Measurements from ENCODE around the gene ZNF181. TPM values are rescaled to one million over a fixed set of nuclear protein-coding genes. Genes with fewer than 3 reads are reported as not detected.

Gene ZNF181
- total and polyA plus RNA-seq, 9 donors = 15.0 to 39.2 (median 23.3) TPM

DNA sequence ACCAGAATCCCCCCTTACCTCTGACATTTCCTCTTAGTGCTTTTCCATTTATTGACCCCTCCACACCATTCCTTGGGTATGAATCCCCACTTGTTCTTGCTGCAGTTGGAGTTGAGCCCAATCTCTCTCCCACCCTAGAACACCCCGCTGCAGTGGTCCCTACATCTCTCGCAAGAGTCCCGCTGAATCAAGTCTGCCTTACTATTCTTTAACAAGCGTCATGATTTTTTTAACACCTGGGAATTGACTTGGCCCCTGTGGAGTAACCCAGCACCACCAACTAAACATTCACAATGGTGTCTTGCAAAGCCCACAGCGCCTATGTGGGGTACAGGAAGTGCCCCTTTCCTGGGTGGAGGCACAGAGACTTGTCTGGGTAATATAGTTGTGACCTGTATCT, 52.2 kb downstream of the ZNF181 start:
- no peaks in the 10 kb centered on the region for H3K4me1 ChIP-seq (ENCODE audit: insufficient read depth)
- TF ChIP-seq, protein P1, sequence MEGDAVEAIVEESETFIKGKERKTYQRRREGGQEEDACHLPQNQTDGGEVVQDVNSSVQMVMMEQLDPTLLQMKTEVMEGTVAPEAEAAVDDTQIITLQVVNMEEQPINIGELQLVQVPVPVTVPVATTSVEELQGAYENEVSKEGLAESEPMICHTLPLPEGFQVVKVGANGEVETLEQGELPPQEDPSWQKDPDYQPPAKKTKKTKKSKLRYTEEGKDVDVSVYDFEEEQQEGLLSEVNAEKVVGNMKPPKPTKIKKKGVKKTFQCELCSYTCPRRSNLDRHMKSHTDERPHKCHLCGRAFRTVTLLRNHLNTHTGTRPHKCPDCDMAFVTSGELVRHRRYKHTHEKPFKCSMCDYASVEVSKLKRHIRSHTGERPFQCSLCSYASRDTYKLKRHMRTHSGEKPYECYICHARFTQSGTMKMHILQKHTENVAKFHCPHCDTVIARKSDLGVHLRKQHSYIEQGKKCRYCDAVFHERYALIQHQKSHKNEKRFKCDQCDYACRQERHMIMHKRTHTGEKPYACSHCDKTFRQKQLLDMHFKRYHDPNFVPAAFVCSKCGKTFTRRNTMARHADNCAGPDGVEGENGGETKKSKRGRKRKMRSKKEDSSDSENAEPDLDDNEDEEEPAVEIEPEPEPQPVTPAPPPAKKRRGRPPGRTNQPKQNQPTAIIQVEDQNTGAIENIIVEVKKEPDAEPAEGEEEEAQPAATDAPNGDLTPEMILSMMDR (IDR thresholded peaks at IDR 0.05) = no peak
- TF ChIP-seq POLR2A (IDR thresholded peaks at IDR 0.05) (no peak), EP300 (IDR thresholded peaks at IDR 0.05) (no peak)
- no peaks in the 10 kb centered on the region for H3K27me3 ChIP-seq
- H3K27ac ChIP-seq = no peak overlapping the region
- intact Hi-C loops (cut with DNase I) = no loop called here
- no peak for DNase-seq
- WGBS, 3 donors = 68 to 84% (median 78%) methylated on average over 5 of the region's 5 CpGs
- no peak overlapping the region for H3K4me3 ChIP-seq
- H3K36me3 ChIP-seq = no peaks in the 10 kb centered on the region
- H3K9me3 ChIP-seq = no peaks in the 10 kb centered on the region

DNA sequence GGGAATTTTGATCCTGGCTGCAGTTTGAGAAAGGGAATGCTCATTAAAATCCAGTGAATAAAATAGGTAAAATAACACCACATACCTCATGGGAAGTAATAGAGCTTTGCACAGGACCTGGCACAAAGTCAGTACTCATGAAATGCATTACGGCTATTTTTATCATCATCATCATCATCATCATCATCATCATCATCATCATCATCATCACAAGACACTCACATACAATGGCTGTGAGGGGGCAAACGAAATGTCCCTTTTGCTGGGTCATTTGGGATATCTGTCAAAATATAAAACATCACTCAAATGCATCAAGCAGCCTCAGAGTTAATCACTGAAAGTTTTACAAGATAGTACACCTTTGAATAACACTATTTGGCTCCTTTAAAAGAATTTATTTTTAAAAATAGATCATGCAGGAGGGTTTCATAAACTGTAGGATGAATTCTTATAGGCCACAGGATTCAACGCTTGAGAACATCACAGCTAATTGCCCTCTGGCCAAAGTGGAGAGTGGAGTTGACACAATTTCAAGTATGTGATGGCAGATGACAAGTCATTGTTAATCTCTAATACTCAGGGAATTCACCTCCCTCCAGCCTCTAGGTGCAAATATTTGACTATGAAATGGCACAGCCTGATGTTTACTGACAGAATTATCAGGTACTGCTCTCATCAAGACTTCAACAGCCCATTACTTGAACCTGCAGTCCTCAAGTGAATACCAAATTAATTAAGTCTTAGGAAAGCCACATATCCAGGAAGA, 53.2 kb downstream of the ZNF181 start:
- no peak overlapping the region for H3K4me3 ChIP-seq
- no peaks in the 10 kb centered on the region for H3K9me3 ChIP-seq
- WGBS, 3 donors = 67 to 72% (median 71%) methylated on average over 3 of the region's 3 CpGs
- no peaks in the 10 kb centered on the region for H3K4me1 ChIP-seq (ENCODE audit: insufficient read depth)
- TF ChIP-seq, protein P1 (IDR thresholded peaks at IDR 0.05) = no peak
- no peak for TF ChIP-seq POLR2A (IDR thresholded peaks at IDR 0.05)
- TF ChIP-seq EP300 (IDR thresholded peaks at IDR 0.05) = no peak
- DNase-seq = no peak
- intact Hi-C loops (cut with DNase I) = no loop called here
- H3K27me3 ChIP-seq = no peaks in the 10 kb centered on the region
- no peaks in the 10 kb centered on the region for H3K36me3 ChIP-seq
- H3K27ac ChIP-seq = no peak overlapping the region

DNA sequence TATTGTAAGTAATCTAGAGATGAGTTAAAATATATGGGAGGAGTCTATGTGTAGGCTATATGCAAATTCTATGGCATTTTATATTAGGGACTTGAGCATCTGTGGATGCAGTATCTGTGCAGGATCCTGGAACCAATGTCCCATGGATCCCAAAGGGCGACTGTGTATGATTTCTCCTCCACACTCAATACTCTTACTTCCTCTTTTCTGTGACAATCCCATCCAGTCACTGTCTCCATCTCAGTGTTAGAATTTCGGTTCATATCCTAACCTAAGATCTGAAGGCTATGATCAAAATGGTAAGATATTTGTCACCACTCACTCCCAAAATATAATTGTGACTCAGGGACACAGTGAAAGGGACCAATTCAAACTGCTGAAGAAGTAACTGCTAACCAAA, 54.0 kb downstream of the ZNF181 start:
- H3K4me1 ChIP-seq (ENCODE audit: insufficient read depth) = no peaks in the 10 kb centered on the region
- intact Hi-C loops (cut with DNase I) = no loop called here
- no peak overlapping the region for H3K4me3 ChIP-seq
- H3K9me3 ChIP-seq = no peaks in the 10 kb centered on the region
- no peak overlapping the region for H3K27ac ChIP-seq
- H3K27me3 ChIP-seq = no peaks in the 10 kb centered on the region
- WGBS, 3 donors = 51 to 62% (median 57%) methylated on average over 2 of the region's 2 CpGs
- no peak for DNase-seq
- no peak for TF ChIP-seq POLR2A (IDR thresholded peaks at IDR 0.05)
- TF ChIP-seq, protein P1 (IDR thresholded peaks at IDR 0.05) = no peak
- no peak for TF ChIP-seq EP300 (IDR thresholded peaks at IDR 0.05)
- H3K36me3 ChIP-seq = no peaks in the 10 kb centered on the region

DNA sequence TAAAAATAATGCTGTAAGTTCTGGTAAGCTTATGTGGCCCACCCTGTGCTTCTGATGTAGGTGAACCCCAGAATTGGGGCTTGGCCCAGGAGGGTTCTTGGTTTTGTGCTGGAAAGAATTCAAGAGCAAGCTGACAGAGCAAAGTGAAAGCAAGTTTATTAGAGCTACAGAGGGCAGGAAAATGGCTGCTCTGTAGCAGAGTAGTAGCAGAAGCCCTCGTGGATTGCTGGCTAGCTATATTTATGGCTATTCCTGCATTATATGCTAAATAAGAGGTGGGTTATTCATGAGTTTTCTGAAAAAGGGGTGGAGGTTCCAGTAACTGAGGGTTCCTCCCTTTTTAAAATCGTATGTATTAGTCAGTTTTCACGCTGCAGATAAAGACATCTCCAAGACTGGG, 59.5 kb downstream of the ZNF181 start:
- DNase-seq = no peak
- WGBS, 3 donors = 49 to 61% (median 52%) methylated on average over 3 of the region's 3 CpGs
- Histone ChIP-seq H3K27ac (no peak overlapping the region), H3K27me3 (no peaks in the 10 kb centered on the region), H3K36me3 (no peaks in the 10 kb centered on the region), H3K9me3 (no peaks in the 10 kb centered on the region), H3K4me3 (no peak overlapping the region), H3K4me1 (ENCODE audit: insufficient read depth) (no peaks in the 10 kb centered on the region)
- TF ChIP-seq EP300 (IDR thresholded peaks at IDR 0.05) (no peak), POLR2A (IDR thresholded peaks at IDR 0.05) (no peak)
- TF ChIP-seq, protein P1 (IDR thresholded peaks at IDR 0.05) = no peak
- intact Hi-C loops (cut with DNase I) = no loop called here

Measured in ovary (tissue), 9 donors.